Measurements from ENCODE around the gene ZNF436. TPM values are rescaled to one million over a fixed set of nuclear protein-coding genes. Genes with fewer than 3 reads are reported as not detected.

The ZNF436 gene
- total RNA-seq, 1 donor from 2014 or later, result 13.9 TPM

DNA sequence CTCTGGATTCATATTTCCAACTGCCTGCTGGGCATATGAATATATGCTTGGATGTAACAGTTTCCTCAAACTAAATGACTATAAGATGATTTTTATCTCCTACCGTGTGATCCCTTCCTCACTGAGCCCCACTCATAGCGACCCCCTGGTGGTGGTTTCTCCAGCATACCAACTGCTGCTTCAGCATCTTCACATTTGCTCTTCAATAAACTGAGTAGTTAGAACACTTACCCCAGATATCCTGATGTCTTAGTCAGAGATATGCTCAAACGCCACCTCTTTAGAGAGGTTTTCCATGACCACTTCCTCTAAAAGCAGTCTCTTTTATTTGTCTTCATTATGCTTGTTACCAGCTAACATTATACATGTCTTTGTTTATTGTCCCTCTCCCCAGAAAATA is 15.4 kb downstream of the ZNF436 start:
- H3K4me3 Mint-ChIP-seq (ENCODE audit: low read depth), result no peak overlapping the region
- H3K27ac Mint-ChIP-seq, result no peak overlapping the region
- TF ChIP-seq, protein P1, sequence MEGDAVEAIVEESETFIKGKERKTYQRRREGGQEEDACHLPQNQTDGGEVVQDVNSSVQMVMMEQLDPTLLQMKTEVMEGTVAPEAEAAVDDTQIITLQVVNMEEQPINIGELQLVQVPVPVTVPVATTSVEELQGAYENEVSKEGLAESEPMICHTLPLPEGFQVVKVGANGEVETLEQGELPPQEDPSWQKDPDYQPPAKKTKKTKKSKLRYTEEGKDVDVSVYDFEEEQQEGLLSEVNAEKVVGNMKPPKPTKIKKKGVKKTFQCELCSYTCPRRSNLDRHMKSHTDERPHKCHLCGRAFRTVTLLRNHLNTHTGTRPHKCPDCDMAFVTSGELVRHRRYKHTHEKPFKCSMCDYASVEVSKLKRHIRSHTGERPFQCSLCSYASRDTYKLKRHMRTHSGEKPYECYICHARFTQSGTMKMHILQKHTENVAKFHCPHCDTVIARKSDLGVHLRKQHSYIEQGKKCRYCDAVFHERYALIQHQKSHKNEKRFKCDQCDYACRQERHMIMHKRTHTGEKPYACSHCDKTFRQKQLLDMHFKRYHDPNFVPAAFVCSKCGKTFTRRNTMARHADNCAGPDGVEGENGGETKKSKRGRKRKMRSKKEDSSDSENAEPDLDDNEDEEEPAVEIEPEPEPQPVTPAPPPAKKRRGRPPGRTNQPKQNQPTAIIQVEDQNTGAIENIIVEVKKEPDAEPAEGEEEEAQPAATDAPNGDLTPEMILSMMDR (IDR thresholded peaks at IDR 0.05; ENCODE audit: unreplicated experiment), result no peak
- H3K9me3 Mint-ChIP-seq (ENCODE audit: low read depth), result peaks cover 6% of the 10 kb centered on the region
- H3K27me3 Mint-ChIP-seq, result peaks cover 15% of the 10 kb centered on the region
- peaks cover 10% of the 10 kb centered on the region for H3K36me3 Mint-ChIP-seq (ENCODE audit: insufficient read depth)
- no peak for DNase-seq (ENCODE audit: low spot score, unreplicated experiment)
- H3K4me1 Mint-ChIP-seq (ENCODE audit: low read depth), result no peaks in the 10 kb centered on the region

DNA sequence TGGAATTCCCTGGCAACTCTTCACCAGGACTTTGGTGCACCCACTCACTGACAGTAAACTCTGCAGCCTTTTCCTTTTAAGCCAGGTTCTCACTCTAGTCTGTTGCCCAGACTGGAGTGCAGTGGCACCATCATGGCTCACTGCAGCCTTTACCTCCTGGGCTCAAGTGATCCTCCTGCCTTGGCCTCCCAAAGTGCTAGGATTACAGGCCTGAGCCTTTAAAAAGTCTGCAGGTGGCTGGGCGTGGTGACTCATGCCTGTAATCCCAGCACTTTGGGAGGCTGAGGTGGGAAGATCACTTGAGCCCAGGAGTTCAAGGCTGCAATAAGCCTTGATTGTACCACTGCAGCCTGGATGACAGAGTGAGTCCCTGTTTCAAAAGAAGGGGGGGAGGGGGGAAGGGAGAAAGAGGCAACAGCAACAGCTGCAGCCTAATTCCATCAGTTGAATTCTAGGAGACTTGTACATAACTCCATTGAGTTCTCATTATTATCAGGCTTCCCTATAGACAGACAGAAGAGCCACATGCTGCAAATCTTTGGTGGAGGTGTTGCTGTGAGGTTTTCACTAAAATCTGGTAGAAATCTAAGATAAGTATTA is 17.4 kb downstream of the ZNF436 start:
- no peaks in the 10 kb centered on the region for H3K4me1 Mint-ChIP-seq (ENCODE audit: low read depth)
- peaks cover 2% of the 10 kb centered on the region for H3K36me3 Mint-ChIP-seq (ENCODE audit: insufficient read depth)
- no peak overlapping the region for H3K27ac Mint-ChIP-seq
- H3K27me3 Mint-ChIP-seq, result peaks cover 15% of the 10 kb centered on the region
- no peak for DNase-seq (ENCODE audit: low spot score, unreplicated experiment)
- TF ChIP-seq, protein P1 (IDR thresholded peaks at IDR 0.05; ENCODE audit: unreplicated experiment), result no peak
- H3K9me3 Mint-ChIP-seq (ENCODE audit: low read depth), result no peaks in the 10 kb centered on the region
- H3K4me3 Mint-ChIP-seq (ENCODE audit: low read depth), result no peak overlapping the region

DNA sequence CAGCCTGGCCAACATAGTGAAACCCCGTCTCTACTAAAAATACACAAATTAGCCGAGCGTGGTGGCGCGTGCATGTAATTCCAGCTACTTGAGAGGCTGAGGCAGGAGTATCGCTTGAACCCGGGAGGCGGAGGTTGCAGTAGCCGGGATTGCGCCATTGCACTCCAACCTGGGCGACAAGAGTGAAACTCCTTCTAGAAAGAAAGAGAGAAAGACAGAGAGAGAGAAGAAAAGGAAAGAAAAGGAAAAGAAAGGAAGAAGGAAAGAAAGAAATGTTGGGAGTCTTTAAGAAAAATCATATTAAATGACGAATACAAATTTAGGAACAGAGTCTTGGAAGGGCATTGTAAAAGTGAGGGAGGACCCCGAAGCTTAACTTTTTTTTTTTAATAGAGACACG is 23.7 kb downstream of the ZNF436 start:
- no peak for DNase-seq (ENCODE audit: low spot score, unreplicated experiment)
- H3K9me3 Mint-ChIP-seq (ENCODE audit: low read depth), result peaks cover 4% of the 10 kb centered on the region
- H3K4me1 Mint-ChIP-seq (ENCODE audit: low read depth), result peaks cover 24% of the 10 kb centered on the region
- peak overlapping the region; percentile 26 for H3K4me3 Mint-ChIP-seq (ENCODE audit: low read depth)
- H3K27me3 Mint-ChIP-seq, result peaks cover 2% of the 10 kb centered on the region
- H3K27ac Mint-ChIP-seq, result no peak overlapping the region
- TF ChIP-seq, protein P1 (IDR thresholded peaks at IDR 0.05; ENCODE audit: unreplicated experiment), result no peak
- H3K36me3 Mint-ChIP-seq (ENCODE audit: insufficient read depth), result no peaks in the 10 kb centered on the region

- H3K4me3 Mint-ChIP-seq (ENCODE audit: low read depth), result peak overlapping the region; percentile 87
- no peaks in the 10 kb centered on the region for H3K27me3 Mint-ChIP-seq
- peaks cover 4% of the 10 kb centered on the region for H3K9me3 Mint-ChIP-seq (ENCODE audit: low read depth)
- no peaks in the 10 kb centered on the region for H3K36me3 Mint-ChIP-seq (ENCODE audit: insufficient read depth)
- peaks cover 33% of the 10 kb centered on the region for H3K4me1 Mint-ChIP-seq (ENCODE audit: low read depth)
- H3K27ac Mint-ChIP-seq, result peak overlapping the region; percentile 99
- DNase-seq (ENCODE audit: low spot score, unreplicated experiment), result no peak
- TF ChIP-seq, protein P1 (IDR thresholded peaks at IDR 0.05; ENCODE audit: unreplicated experiment), result no peak
Measured at GRCh38 chr1:23344987-23345472, 24.6 kb downstream of the ZNF436 start.

DNA sequence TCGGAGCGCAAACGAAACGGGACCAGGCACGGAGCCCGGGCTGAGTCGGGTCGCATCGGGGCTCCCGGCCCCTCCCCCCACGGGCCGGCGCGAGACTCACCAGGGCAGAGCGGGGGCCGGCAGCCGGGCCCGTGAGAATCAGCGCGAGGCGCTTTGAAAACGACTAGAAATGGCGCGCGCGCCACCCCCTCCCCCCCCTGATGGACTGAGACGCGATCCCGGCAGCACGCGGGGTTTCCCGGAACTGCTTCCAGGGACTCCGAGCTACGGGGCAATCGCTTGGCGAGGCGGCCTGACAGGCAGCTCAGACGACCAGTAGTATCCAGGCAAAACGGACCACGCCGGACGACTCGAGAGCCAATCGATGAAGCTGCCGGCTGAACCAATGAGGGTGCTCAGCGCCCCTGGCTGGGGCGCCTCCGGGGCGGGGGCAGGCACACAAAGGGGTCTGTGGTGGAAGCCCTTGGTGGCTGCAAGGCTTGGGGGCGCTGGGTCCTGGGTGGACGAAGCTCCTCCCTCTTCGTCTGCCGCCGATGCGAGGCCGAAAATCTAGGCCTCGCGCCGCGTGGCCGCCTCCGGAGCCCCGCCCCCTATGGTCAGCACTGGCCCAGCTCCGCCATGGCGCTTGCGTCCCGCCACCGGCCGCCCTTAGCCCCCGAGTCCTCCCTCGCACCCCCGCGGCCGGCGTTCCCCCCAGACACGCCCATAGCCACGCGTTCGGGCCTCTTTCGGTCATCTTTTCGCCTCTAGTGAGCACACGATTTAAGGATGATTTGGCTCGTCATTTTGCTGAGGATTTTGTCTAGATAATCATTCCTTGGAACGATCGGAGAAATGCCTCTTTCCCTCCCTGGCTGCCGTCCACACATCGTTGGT is 25.3 kb downstream of the ZNF436 start, which contains the start of gene HNRNPR:
HNRNPR (minus strand) TSS at position 174 of the 876 bp plus-strand sequence. CDS start 3,276 bp downstream, outside the sequence.
- Mint-ChIP-seq H3K9me3 (ENCODE audit: low read depth) (peaks cover 4% of the 10 kb centered on the region), H3K27me3 (no peaks in the 10 kb centered on the region), H3K4me3 (ENCODE audit: low read depth) (peak within 1 kb of the TSS; percentile 87), H3K27ac (peak within 1 kb of the TSS; percentile 99), H3K4me1 (ENCODE audit: low read depth) (peaks cover 38% of the 10 kb centered on the region), H3K36me3 (ENCODE audit: insufficient read depth) (peaks cover 2% of the 10 kb centered on the region)
- DNase-seq (ENCODE audit: low spot score, unreplicated experiment), result peak; percentile 99
- TF ChIP-seq, protein P1 (IDR thresholded peaks at IDR 0.05; ENCODE audit: unreplicated experiment), result no peak

Measured in progenitor cell of endocrine pancreas (in vitro differentiated cells).